HG03520 (cell line): Measurements from ENCODE around the gene DNAH2.
A peak's percentile ranks its signal among the peaks of the same experiment; 100 is the strongest.

Source experiments
- ATAC-seq: cut with Tn5 transposase; IDR thresholded peaks from one replicate; pipeline ENCODE4 v1.9.1; 2021; ENCODE audit warnings: mild to moderate bottlenecking, moderate library complexity; ENCODE audit not compliant: unreplicated experiment

The DNAH2 gene

GRCh38 chr17:7837408-7838088 is 120.0 kb downstream of the DNAH2 start:
- ATAC-seq, result no peak

DNA sequence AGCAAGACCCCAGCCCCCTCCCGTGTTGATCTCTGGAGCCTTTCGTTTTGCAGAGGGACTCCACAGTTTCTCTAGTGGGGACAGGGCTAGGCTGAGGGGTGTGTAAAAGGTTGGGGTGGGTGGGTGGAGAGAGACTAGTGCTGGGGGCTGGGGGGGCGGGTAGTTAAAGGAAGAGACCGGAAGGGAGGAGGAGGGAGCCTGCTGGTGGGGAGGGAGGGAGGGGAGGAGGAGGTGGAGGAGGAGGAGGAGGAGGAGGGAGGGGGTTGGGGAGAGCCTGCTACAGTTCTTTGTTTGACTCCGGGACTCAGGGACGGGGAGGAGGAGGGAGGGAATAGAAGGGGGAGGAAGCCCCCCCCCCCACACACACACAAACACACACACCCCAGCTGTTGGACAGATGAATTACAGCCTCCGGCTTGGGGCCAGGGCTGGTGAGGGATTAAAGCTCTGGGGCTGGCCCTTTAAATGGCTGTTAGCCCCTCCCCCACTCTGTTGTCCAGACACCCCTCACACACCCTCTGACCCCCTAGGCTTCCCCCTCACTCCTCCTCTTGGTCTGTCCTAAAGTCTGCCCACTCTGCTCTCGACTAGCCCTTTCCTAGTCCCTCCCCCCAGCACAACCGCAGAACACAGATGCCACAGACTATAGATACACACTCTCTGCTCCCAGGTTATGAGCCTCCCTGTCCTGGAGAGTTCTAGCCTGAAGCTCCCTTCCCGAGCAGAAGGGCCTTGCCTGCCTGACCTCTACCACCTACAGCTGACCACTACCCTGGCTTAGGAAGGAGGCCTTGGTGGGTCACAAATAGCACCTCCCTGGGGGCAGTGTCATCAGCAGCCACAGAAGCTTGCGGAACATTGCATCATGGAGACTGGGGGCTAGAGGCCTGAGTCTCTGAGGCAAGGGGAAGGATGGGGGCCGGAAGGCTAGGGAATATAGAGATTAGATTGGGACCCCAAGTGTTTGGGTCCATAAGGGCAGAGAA is 120.8 kb downstream of the DNAH2 start:
- ATAC-seq, result no peak

GRCh38 chr17:7839190-7839875 is 121.8 kb downstream of the DNAH2 start:
- no peak for ATAC-seq

- no peak for ATAC-seq
These were observed 122.3 kb downstream of the DNAH2 start for GRCh38 chr17:7839876-7840261.

- no peak for ATAC-seq
These were observed 122.9 kb downstream of the DNAH2 start for GRCh38 chr17:7840441-7840840.

- no peak for ATAC-seq
These were observed 123.3 kb downstream of the DNAH2 start for GRCh38 chr17:7840875-7841274.

- ATAC-seq, result no peak
These were observed 123.9 kb downstream of the DNAH2 start for GRCh38 chr17:7841396-7841914.

GRCh38 chr17:7841915-7842379 is 124.4 kb downstream of the DNAH2 start:
- no peak for ATAC-seq

- no peak for ATAC-seq
These were observed 125.1 kb downstream of the DNAH2 start for GRCh38 chr17:7842380-7843256.

- ATAC-seq, result no peak
These were observed 125.7 kb downstream of the DNAH2 start for GRCh38 chr17:7843257-7843535.

- ATAC-seq, result no peak
These were observed 126.2 kb downstream of the DNAH2 start for GRCh38 chr17:7843536-7844291.

DNA sequence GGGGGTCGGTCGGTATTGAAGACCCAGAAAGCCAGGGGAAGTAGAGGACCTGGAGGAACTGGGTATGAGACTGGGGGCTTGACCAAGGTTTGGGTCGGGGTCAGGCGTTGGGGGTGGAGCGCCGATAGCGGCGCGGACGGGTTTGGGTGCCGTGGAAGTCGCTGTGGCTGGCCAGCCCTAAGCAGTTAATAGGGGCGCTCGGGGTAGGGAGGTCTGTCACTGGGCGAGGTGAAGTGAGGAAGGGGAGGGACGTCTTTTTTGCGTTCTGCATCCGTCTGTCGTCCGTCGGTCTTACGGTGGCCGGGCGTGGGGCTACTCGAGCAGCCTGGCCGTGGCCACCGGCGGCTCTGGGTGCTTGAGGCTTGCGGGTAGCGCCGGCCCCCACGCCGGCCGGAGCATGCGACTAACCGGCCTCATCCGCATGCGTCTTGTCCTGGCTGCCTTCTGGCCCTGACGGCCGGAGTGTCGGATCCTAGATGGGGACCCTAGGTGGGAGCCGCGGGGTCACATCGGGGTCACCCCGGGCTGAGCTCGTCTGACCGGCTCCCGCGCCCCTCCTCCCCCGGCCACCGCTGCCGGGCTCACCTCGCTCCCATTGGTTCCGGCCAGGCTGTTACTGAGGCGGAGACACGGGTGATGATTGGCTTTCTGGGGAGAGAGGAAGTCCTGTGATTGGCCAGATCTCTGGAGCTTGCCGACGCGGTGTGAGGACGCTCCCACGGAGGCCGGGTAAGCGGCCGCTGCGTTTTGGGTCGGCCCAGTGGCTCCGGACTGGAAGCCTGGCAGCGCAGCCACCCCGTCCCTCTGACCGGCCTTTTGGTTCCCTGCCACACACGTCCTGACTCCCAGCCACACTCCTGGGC is 127.0 kb downstream of the DNAH2 start:
- ATAC-seq, result peak; percentile 43

GRCh38 chr17:7845359-7846062 is 128.0 kb downstream of the DNAH2 start:
- no peak for ATAC-seq

- ATAC-seq, result no peak
These were observed 128.7 kb downstream of the DNAH2 start for GRCh38 chr17:7846063-7846735.

GRCh38 chr17:7846765-7847661 is 129.5 kb downstream of the DNAH2 start:
- ATAC-seq, result no peak

GRCh38 chr17:7848131-7848579 is 130.6 kb downstream of the DNAH2 start:
- no peak for ATAC-seq
